WERI-Rb-1 (cell line): ENCODE measurements around the gene FRAS1.

Source experiments
- DNase-seq: peaks from one replicate; pipeline ENCODE4 v3.0.0-alpha.2; 2020
- H3K27ac ChIP-seq: fragments of 250-450 bp; sonication (Bioruptor Pico); 2 replicates; pipeline ENCODE4 v1.5.1; 2020; ENCODE audit warnings: mild to moderate bottlenecking, moderate library complexity
- H3K27me3 ChIP-seq: fragments of 250-450 bp; sonication (Bioruptor Pico); 2 replicates; pipeline ENCODE4 v1.5.1; 2021; ENCODE audit warnings: mild to moderate bottlenecking, low read depth, moderate library complexity; ENCODE audit not compliant: insufficient read depth, severe bottlenecking
- H3K36me3 ChIP-seq: fragments of 250-450 bp; sonication (Bioruptor Pico); 2 replicates; pipeline ENCODE4 v1.5.1; 2020; ENCODE audit warnings: mild to moderate bottlenecking, moderate library complexity
- H3K4me3 ChIP-seq: 2 replicates; pipeline ENCODE4 v1.5.1; 2011; ENCODE audit warnings: low read depth, mild to moderate bottlenecking, control low read depth, low read length
- H3K9me3 ChIP-seq: fragments of 250-450 bp; sonication (Bioruptor Pico); 2 replicates; pipeline ENCODE4 v1.5.1; 2021; ENCODE audit warnings: mild to moderate bottlenecking, moderate library complexity; ENCODE audit not compliant: severe bottlenecking
- CTCF ChIP-seq: IDR thresholded peaks from 2 replicates; pipeline ENCODE4 v1.5.1; 2011; ENCODE audit warnings: low read depth, mild to moderate bottlenecking, control low read depth, inconsistent platforms, low read length

Gene FRAS1

DNA sequence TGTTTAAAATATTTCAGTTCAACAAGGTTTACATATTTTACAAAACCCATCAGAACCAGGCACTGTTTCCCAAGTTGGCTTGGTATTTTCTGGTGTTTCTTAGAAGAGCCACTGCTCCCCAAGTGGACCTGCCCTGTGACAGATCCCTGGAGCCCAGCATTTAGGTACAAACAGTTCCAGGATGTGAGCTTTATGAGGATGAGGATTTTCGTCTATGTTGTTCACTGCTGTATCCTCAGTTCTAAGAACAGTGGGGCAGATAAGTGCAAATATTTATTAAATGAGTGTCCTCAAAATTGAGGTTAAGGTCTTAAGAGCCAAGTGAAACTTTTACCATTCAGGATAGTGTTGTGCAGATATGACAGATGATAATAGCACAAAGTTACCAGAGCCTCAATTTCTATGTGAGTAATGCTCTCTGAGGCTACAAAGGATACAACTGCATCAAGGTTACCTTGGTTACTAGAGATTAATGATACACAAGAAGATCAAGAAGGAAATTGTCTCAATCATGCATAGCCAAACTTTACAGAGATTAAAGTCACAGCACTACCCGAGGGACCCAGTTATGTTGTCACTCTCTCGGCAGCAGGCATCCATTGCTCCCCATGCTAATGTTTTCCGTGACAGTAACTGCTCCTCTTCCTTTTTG lies 531.9 kb downstream of the FRAS1 start:
- peaks cover 4% of the 10 kb centered on the region for H3K9me3 ChIP-seq
- no peak for DNase-seq
- no peak overlapping the region for H3K4me3 ChIP-seq
- no peaks in the 10 kb centered on the region for H3K36me3 ChIP-seq
- no peak for TF ChIP-seq CTCF
- H3K27me3 ChIP-seq, result no peaks in the 10 kb centered on the region
- H3K27ac ChIP-seq, result no peak overlapping the region

- H3K4me3 ChIP-seq, result no peak overlapping the region
- no peak for TF ChIP-seq CTCF
- no peaks in the 10 kb centered on the region for H3K9me3 ChIP-seq
- H3K27ac ChIP-seq, result no peak overlapping the region
- DNase-seq, result no peak
- H3K27me3 ChIP-seq, result no peaks in the 10 kb centered on the region
- no peaks in the 10 kb centered on the region for H3K36me3 ChIP-seq
Observed at GRCh38 chr4:78591404-78591803, 534.3 kb downstream of the FRAS1 start.

DNA sequence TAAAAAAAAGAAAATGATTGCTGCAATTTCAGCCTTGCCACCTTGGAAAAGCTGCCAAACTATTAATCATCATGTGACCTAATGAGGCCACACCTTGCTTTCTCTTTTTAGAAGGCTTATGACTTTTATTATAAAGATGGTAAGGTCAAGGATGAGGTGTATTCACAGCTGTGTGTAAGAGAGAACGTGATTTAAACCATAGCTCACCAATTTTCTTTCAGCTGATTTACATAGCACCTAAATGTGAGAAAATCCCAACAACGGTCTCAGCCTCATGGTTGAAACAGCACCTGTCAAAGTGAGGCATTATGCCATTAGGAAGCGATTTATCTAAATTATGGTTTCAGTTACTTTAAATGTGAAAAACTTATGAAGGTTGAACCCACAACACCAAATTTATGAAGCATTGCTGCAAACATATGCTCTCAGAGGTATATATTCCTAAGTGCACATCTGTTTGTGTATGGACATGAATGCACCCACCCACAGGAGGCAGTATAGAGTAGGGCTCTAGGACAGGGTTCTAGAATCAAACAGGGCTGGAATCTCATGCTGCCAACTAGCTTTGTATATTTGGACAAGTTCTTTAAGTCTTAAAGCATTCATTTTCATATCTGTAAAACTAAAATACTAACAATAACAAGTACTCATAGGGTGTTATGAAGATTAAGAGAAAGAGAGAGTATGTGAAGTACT lies 535.1 kb downstream of the FRAS1 start:
- H3K9me3 ChIP-seq, result no peaks in the 10 kb centered on the region
- no peak for DNase-seq

More for the DNA sequence above, 535.1 kb downstream of the FRAS1 start:
- Histone ChIP-seq H3K36me3 (no peaks in the 10 kb centered on the region), H3K27ac (no peak overlapping the region), H3K27me3 (no peaks in the 10 kb centered on the region), H3K4me3 (no peak overlapping the region)
- peak; percentile 42 for TF ChIP-seq CTCF
